Anterior cingulate cortex (tissue), 58 donors: Measurements from ENCODE around the gene CEP290.

Source experiments
- DNase-seq, 58 donors: peaks; one replicate each; lab custom pipeline; 2025; lab: John Stamatoyannopoulos, UW

CEP290 gene, protein sequence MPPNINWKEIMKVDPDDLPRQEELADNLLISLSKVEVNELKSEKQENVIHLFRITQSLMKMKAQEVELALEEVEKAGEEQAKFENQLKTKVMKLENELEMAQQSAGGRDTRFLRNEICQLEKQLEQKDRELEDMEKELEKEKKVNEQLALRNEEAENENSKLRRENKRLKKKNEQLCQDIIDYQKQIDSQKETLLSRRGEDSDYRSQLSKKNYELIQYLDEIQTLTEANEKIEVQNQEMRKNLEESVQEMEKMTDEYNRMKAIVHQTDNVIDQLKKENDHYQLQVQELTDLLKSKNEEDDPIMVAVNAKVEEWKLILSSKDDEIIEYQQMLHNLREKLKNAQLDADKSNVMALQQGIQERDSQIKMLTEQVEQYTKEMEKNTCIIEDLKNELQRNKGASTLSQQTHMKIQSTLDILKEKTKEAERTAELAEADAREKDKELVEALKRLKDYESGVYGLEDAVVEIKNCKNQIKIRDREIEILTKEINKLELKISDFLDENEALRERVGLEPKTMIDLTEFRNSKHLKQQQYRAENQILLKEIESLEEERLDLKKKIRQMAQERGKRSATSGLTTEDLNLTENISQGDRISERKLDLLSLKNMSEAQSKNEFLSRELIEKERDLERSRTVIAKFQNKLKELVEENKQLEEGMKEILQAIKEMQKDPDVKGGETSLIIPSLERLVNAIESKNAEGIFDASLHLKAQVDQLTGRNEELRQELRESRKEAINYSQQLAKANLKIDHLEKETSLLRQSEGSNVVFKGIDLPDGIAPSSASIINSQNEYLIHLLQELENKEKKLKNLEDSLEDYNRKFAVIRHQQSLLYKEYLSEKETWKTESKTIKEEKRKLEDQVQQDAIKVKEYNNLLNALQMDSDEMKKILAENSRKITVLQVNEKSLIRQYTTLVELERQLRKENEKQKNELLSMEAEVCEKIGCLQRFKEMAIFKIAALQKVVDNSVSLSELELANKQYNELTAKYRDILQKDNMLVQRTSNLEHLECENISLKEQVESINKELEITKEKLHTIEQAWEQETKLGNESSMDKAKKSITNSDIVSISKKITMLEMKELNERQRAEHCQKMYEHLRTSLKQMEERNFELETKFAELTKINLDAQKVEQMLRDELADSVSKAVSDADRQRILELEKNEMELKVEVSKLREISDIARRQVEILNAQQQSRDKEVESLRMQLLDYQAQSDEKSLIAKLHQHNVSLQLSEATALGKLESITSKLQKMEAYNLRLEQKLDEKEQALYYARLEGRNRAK (N-terminal part only)

GRCh38 chr12:88141774-88142609 is at the start of gene CEP290, which contains the start of gene TMTC3:
Gene CEP290 (minus strand): TSS chr12:88142088. CDS start chr12:88141307, 781 bp downstream.
Gene TMTC3 (plus strand): TSS chr12:88142307. CDS start chr12:88148316, 6,009 bp downstream.
- peak; percentile 73 to 99 (median 97) for DNase-seq

GRCh38 chr12:88188180-88188579 is 46.3 kb upstream of the CEP290 start:
- DNase-seq: no peak

DNA sequence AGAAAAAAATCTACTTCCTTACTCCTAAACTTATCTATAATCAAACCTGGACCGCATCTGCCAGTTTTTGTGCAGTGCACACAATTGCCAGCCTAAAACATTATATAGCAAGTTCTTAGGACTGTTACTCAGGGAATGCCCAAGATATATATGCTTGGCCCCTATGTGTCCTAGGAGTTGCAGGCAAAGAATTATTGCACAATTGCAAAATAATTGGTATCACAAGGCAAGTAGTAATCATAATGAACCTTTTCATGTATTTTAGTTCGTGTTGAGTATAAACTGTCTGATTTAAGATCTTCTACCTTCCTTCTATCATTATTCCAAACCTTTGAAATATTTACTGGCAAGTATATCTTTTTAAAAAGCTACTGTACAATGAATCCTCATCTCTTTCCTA is 45.7 kb upstream of the CEP290 start:
- no peak for DNase-seq

- no peak for DNase-seq
Observed at GRCh38 chr12:88185988-88186387, 44.1 kb upstream of the CEP290 start.

GRCh38 chr12:88185279-88185678 is 43.4 kb upstream of the CEP290 start:
- no peak for DNase-seq

DNA sequence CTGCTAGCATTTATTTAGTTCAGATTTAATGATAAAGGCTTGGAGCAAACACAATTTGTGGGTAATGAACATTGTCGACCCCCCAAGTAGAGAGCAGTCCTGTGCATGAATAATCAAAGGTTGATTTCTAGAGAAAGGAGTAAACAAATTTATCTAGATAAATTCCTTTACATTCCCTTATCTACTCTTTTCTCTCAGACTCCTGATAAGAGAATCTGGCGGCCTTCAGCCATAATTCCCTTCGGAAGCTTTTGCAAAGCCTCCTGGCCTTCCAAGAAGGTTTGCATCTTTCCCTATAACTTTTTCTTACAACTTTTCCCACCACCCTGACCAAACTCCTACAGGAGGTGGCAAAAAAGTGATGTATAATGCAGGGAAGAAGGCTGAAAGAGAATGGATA is 42.3 kb upstream of the CEP290 start:
- DNase-seq: no peak

GRCh38 chr12:88182416-88182815 is 40.5 kb upstream of the CEP290 start:
- no peak for DNase-seq

DNA sequence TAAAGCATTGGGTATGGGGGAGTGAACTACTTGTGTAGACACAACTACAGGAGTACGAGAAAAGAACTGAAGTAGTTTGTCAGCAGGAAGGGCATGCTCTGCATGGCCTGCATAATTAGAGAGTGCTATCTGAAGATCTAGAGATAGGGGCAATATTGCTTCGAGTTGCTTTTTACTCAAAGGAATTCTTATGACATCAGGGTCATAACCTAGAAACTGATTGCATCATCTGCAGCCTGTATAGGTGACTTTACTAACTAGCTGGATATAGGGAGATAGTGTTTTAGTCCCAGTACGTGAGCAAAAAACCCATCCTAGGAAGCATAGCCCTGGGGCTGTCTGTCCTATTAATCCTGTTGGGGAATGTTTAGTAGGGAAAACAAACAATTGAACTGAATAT is 40.0 kb upstream of the CEP290 start:
- DNase-seq: no peak

DNA sequence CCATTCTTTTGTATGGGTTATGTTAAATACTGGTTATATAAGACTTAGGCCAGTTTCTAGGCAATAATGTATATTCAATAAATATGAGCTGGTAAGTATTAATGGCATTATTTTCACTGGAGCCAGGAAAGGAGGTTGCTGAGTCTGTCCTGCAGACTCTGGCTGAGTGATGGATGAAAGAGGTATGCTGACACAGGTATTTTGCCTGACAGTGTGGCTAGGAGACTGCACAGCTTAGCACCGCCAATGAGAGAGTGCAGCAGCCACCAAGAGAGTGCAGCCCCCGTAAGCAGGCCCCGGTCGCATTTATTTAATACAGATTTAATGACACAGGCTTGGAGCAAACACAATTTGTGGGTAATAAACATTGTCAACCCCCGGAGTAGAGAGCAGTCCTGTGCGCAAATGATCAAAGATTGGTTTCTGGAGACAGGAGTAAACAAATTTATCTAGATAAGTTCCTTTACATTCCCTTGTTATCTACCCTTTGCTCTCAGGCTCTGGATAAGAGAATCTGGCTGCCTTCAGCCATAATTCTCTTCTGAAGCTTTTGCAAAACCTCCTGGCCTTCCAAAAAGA is 37.6 kb upstream of the CEP290 start:
- DNase-seq: no peak

GRCh38 chr12:88175544-88175943 is 33.7 kb upstream of the CEP290 start:
- DNase-seq: no peak

DNA sequence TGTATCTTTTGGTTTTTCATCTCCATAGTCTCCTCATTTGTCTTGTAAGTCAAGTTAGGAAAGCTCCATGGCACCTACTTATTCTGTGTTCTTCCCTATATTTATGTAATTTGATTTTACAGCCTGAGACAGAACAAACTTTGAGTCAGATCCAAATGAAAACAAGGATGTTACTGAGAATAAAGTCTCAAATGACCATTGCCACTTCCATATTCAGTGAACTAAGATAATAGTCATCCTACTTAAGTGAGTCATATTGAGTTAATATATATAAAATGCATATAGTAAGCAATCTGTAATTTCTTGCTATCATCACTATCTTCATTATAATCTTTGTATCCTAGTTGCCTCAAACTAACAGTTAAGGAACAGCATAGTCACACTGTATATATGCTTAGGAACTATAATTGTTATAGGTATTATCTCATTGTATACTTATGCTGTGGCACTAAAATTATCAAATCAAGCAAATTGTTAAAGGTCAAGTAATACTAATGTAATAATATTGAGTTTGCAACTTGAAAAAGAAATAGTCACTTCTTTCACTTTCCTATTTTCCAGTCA is 31.0 kb upstream of the CEP290 start:
- DNase-seq: no peak

DNA sequence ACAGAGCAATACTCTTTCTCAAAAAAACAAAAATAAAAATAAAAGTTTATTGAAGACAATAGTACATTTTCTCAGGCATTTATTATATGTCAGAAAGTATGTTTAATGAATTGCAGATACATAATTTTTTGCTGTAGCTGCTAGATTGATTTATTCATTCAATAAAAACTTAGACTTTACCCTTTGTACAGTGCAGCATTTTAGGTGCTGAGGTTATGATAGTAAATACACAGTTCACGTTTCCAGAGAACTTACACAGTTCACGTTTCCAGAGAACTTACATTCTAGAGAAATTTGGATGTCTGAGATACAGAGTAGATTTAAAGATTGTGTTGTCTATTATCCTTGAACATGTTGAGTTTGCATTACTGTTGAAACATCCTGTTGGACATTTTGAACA is 25.5 kb upstream of the CEP290 start:
- DNase-seq: no peak

DNA sequence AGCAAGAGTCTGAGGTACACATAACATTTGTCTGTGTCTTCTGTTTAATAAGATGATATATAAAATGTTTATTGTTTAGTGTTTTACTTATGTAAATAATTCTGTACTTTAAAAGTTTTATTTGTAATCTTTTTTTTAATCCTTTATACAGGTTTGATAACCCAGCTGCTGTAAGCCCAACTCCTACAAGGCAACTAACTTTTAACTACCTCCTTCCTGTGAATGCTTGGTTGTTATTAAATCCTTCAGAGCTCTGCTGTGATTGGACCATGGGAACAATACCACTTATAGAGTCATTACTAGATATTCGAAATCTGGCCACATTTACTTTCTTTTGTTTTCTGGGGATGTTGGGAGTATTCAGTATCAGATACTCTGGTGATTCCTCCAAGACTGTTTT is 24.3 kb upstream of the CEP290 start:
- DNase-seq: no peak

DNA sequence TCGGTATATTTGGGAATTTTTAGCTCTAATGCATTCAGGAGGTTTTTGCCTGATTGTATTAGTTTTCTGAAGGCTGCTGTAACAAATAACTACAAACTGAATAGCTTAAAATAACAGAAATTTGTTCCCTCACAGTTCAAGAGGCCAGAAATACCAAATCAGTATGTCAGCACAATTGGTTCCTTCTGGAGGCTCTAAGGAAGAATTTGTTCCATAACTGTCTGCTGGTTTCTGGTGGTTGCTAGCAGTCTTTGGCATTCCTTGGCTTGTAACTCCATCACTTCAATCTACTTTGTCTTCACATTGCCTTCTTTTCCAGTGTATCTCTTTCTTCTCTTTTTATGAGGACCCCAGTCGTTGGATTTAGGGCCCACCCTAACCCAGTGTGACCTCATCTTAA is 21.5 kb upstream of the CEP290 start:
- no peak for DNase-seq

GRCh38 chr12:88156075-88156654 is 14.3 kb upstream of the CEP290 start:
- no peak for DNase-seq

GRCh38 chr12:88153959-88154358 is 12.1 kb upstream of the CEP290 start:
- DNase-seq: no peak

GRCh38 chr12:88150063-88150462 is 8.2 kb upstream of the CEP290 start:
- DNase-seq: no peak
